ENCODE measurements around the gene POU2F1. TPM values are rescaled to one million over a fixed set of nuclear protein-coding genes. Genes with fewer than 3 reads are reported as not detected.

Gene POU2F1
- total and polyA plus RNA-seq, 2 donors (not counting 3 experiments of a cell fraction or from before 2014, with no cell fraction given), result 6.0 to 12.9 TPM

DNA sequence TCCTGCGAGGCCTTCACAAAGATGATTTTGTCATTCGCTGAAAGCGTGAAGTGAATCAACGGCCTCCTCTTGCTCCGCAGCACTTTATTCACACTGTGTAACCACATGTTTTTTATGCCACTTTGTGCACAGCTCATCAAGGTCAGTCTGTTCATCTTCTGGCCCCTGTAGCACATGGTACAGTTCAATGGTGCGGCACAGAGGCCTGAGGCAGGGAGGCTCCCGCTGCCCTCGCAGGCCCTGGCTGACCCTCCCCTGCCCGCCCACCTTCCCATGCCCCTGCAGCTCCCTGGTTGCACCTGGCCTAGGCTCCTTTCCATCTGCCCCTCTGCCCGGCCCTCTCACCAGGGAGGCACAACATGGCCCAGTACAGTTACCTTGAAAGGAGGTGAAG lies 210.2 kb downstream of the POU2F1 start:
- no peaks in the 10 kb centered on the region for H3K27me3 ChIP-seq (ENCODE audit: control insufficient read depth in 2 of 2, insufficient read depth in 2 of 2, low read length in 2 of 2)
- TF ChIP-seq MYC (IDR thresholded peaks at IDR 0.05; ENCODE audit: low read depth, low read length) (no peak), JUN (IDR thresholded peaks at IDR 0.05; ENCODE audit: borderline replicate concordance, insufficient read depth, insufficient read length, low read depth) (no peak), FOS (IDR thresholded peaks at IDR 0.05; ENCODE audit: borderline replicate concordance, insufficient read depth, low read length) (no peak), POLR2AphosphoS5 (IDR thresholded peaks at IDR 0.05; ENCODE audit: insufficient read depth, low read depth, low read length) (no peak), POLR2A (IDR thresholded peaks at IDR 0.05; ENCODE audit: low read depth, low read length) (no peak), EZH2 (IDR thresholded peaks at IDR 0.05; ENCODE audit: borderline replicate concordance, low read depth, low read length, severe bottlenecking) (no peak), CTCF (IDR thresholded peaks at IDR 0.05; ENCODE audit: extremely low read depth in 1 of 2, insufficient read depth in 1 of 2, low read depth in 1 of 2, low read length in 2 of 2) (no peak)
- TF ChIP-seq, protein P1, sequence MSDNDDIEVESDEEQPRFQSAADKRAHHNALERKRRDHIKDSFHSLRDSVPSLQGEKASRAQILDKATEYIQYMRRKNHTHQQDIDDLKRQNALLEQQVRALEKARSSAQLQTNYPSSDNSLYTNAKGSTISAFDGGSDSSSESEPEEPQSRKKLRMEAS (IDR thresholded peaks at IDR 0.05; ENCODE audit: insufficient read depth, insufficient read length), result no peak
- no peak overlapping the region for H3K9ac ChIP-seq (replicated peaks; ENCODE audit: extremely low read depth, insufficient read depth, low read length)
- H3K4me1 ChIP-seq (ENCODE audit: control insufficient read depth, extremely low read depth, insufficient read depth, low read length), result no peaks in the 10 kb centered on the region
- no peak overlapping the region for H2AFZ ChIP-seq (ENCODE audit: low read depth, low read length)
- no peak overlapping the region for H3K4me3 ChIP-seq (replicated peaks in 1 of 3; ENCODE audit: insufficient read depth in 1 of 3, low read depth in 1 of 3, low read length in 3 of 3)
- H3K9me3 ChIP-seq (replicated peaks; ENCODE audit: control insufficient read depth, insufficient read depth, low read length), result no peaks in the 10 kb centered on the region
- BruUV-seq (replicated peaks), result no TSS peak
- dilution Hi-C loops (cut with MboI; ENCODE audit: extremely low pct_ligation_motif_present, low sequenced_read_pairs), result no loop called here
- H3K9me1 ChIP-seq (replicated peaks; ENCODE audit: control insufficient read depth, extremely low read depth, insufficient read depth, low read length), result no peaks in the 10 kb centered on the region
- no peak for DNase-seq (ENCODE audit: low read depth, low spot score)
- H3K4me2 ChIP-seq (ENCODE audit: insufficient read depth, low read length), result no peak overlapping the region
- no peaks in the 10 kb centered on the region for H3K79me2 ChIP-seq (ENCODE audit: control insufficient read depth, insufficient read depth, low read length)
- no peaks in the 10 kb centered on the region for H4K20me1 ChIP-seq (replicated peaks; ENCODE audit: control insufficient read depth, extremely low read depth, insufficient read depth, low read length)
- CTCF ChIA-PET, result interaction anchor here (1.2 kb wide), 1 partner anchor 22 kb away, joined by 3 read pairs; no protein-coding TSS in a partner anchor
- intact Hi-C loops (cut with micrococcal nuclease), result no loop called here
- POLR2A ChIA-PET, result no interaction called here
- no peaks in the 10 kb centered on the region for H3K36me3 ChIP-seq (ENCODE audit: control insufficient read depth in 2 of 2, extremely low read depth in 1 of 2, insufficient read depth in 2 of 2, low read length in 2 of 2)
- no peak for FAIRE-seq
- H3K27ac ChIP-seq (ENCODE audit: insufficient read depth, low read depth, low read length), result no peak overlapping the region
